ENCODE results near the gene MRPL23.

DNA sequence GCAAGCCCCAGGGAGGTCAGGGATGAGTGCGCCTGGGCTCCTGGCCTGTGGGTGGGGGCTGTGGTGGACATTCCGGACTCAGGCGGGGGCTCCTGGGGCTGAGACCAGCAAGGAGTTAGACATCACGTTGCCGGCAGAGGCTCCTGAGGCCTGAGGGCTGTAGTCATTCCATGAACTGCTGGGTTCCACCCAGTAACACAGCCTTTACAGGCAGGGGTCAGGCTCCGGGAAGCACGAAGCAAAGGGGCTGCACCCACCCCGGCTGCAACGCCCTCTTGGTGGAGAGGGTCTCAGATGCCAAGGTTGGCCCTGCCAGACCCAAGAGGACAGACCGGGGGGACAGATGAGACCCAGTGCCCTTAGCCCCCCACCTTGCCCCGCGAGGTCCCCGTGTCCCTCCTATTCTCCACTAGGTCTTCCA lies 18.7 kb upstream of the MRPL23 start:
- TF ChIP-seq, protein P1, sequence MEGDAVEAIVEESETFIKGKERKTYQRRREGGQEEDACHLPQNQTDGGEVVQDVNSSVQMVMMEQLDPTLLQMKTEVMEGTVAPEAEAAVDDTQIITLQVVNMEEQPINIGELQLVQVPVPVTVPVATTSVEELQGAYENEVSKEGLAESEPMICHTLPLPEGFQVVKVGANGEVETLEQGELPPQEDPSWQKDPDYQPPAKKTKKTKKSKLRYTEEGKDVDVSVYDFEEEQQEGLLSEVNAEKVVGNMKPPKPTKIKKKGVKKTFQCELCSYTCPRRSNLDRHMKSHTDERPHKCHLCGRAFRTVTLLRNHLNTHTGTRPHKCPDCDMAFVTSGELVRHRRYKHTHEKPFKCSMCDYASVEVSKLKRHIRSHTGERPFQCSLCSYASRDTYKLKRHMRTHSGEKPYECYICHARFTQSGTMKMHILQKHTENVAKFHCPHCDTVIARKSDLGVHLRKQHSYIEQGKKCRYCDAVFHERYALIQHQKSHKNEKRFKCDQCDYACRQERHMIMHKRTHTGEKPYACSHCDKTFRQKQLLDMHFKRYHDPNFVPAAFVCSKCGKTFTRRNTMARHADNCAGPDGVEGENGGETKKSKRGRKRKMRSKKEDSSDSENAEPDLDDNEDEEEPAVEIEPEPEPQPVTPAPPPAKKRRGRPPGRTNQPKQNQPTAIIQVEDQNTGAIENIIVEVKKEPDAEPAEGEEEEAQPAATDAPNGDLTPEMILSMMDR (IDR thresholded peaks at IDR 0.05; ENCODE audit: low read depth, low read length, missing input control) = no peak
- TF ChIP-seq TAF1 (conservative IDR thresholded peaks at IDR 0.05) = no peak

Measured in liver (tissue), 3 donors.